B cell (primary cell): Measurements from ENCODE around the gene VEGFA.

Experiments
- EZH2 ChIP-seq: IDR thresholded peaks from 2 replicates; pipeline ENCODE4 v1.6.1; 2012; ENCODE audit warnings: borderline replicate concordance, low read depth, mild to moderate bottlenecking, moderate library complexity, low read length; ENCODE audit not compliant: insufficient read depth, poor library complexity, severe bottlenecking
- TF ChIP-seq, protein P1 (sequence below): fragments of 200-600 bp; IDR thresholded peaks from one replicate; pipeline ENCODE4 v1.8.0; 2022; ENCODE audit warnings: antibody characterized with exemption, mild to moderate bottlenecking

DNA sequence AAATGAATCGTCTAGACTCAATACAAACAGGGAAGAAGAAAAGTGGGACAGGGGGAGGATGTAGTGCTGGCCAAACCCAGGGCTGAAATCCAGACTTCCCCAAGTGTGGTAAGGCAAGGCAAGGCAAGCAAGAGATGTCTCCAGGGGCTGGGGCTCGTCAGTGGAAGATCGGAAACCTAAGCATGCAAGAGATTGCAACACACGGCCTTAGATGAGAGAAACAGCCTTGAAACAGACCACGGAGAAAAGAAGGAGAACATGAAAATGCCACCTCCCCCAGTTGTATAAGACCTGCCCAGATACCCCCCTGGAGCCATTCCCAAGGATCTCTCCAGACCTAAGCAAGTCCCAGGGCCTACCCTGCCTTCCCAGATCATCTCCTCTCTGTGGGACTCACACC, 20.0 kb downstream of the VEGFA start:
- TF ChIP-seq, protein P1, sequence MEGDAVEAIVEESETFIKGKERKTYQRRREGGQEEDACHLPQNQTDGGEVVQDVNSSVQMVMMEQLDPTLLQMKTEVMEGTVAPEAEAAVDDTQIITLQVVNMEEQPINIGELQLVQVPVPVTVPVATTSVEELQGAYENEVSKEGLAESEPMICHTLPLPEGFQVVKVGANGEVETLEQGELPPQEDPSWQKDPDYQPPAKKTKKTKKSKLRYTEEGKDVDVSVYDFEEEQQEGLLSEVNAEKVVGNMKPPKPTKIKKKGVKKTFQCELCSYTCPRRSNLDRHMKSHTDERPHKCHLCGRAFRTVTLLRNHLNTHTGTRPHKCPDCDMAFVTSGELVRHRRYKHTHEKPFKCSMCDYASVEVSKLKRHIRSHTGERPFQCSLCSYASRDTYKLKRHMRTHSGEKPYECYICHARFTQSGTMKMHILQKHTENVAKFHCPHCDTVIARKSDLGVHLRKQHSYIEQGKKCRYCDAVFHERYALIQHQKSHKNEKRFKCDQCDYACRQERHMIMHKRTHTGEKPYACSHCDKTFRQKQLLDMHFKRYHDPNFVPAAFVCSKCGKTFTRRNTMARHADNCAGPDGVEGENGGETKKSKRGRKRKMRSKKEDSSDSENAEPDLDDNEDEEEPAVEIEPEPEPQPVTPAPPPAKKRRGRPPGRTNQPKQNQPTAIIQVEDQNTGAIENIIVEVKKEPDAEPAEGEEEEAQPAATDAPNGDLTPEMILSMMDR: no peak
- TF ChIP-seq EZH2: no peak
